ENCODE measurements around the gene SORBS2.

Gene SORBS2

GRCh38 chr4:185693548-185694215 lies 118.3 kb downstream of the SORBS2 start:
- no peak for DNase-seq (ENCODE audit: low read depth in 1 of 2, low spot score in 1 of 2)
- no peak for TF ChIP-seq JUND (IDR thresholded peaks at IDR 0.05; ENCODE audit: low read depth)
- in situ Hi-C loops (cut with HindIII; ENCODE audit: low pct_unique_long_range_greater_than_20kb, low sequenced_read_pairs): no loop called here

DNA sequence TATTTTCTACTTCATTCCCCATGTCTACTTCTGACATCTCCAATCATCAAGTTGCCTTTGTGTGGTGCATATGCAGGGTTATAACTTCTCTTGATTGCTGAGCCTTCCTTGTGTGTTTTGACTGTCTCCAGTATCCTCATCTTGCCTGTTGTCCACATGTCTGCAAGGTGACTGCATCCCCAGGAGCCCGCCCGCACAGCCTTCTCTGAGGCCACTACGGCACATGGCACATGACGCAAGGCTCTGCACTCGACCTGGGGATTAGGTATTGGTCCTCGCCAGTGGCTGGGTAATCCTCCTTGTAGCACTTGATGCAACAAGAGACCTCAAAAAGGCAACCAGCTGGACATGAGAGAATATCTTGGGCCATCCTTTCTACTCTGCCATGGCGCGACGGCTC lies 122.6 kb downstream of the SORBS2 start:
- no peak for TF ChIP-seq JUND (IDR thresholded peaks at IDR 0.05; ENCODE audit: low read depth)
- no peak for DNase-seq (ENCODE audit: low read depth in 1 of 2, low spot score in 1 of 2)
- in situ Hi-C loops (cut with HindIII; ENCODE audit: low pct_unique_long_range_greater_than_20kb, low sequenced_read_pairs): no loop called here

DNA sequence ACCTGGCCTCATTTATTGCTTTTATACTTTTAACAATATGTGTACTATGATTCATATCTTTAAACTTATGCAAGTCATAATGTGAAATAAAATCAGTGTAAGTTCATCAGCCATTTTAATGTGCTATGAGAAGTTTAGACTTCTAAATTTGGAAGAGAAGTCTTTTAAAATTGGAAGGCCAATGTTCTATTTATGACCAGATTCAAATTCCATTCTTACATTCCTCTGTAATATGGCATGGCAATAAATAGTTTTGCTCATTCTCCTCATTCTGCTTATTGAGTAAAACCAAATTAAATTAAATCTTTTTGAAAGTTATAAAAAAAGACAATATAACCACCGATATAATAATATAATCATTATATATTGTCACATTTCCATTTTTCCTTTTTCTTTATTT lies 126.2 kb downstream of the SORBS2 start:
- DNase-seq (ENCODE audit: low read depth in 1 of 2, low spot score in 1 of 2): no peak
- in situ Hi-C loops (cut with HindIII; ENCODE audit: low pct_unique_long_range_greater_than_20kb, low sequenced_read_pairs): no loop called here
- no peak for TF ChIP-seq JUND (IDR thresholded peaks at IDR 0.05; ENCODE audit: low read depth)

- in situ Hi-C loops (cut with HindIII; ENCODE audit: low pct_unique_long_range_greater_than_20kb, low sequenced_read_pairs): no loop called here
Observed at GRCh38 chr4:185683896-185684295, 128.1 kb downstream of the SORBS2 start.

GRCh38 chr4:185683222-185683621 lies 128.8 kb downstream of the SORBS2 start:
- no peak for DNase-seq (ENCODE audit: low read depth in 1 of 2, low spot score in 1 of 2)
- no peak for TF ChIP-seq JUND (IDR thresholded peaks at IDR 0.05; ENCODE audit: low read depth)
- in situ Hi-C loops (cut with HindIII; ENCODE audit: low pct_unique_long_range_greater_than_20kb, low sequenced_read_pairs): no loop called here

More at GRCh38 chr4:185683896-185684295, 128.1 kb downstream of the SORBS2 start:
- no peak for DNase-seq (ENCODE audit: low read depth in 1 of 2, low spot score in 1 of 2)
- TF ChIP-seq JUND (IDR thresholded peaks at IDR 0.05; ENCODE audit: low read depth): no peak

- TF ChIP-seq JUND (IDR thresholded peaks at IDR 0.05; ENCODE audit: low read depth): no peak
- in situ Hi-C loops (cut with HindIII; ENCODE audit: low pct_unique_long_range_greater_than_20kb, low sequenced_read_pairs): no loop called here
- no peak for DNase-seq (ENCODE audit: low read depth in 1 of 2, low spot score in 1 of 2)
Observed at GRCh38 chr4:185682236-185682635, 129.8 kb downstream of the SORBS2 start.

- TF ChIP-seq JUND (IDR thresholded peaks at IDR 0.05; ENCODE audit: low read depth): no peak
- DNase-seq (ENCODE audit: low read depth in 1 of 2, low spot score in 1 of 2): no peak
- in situ Hi-C loops (cut with HindIII; ENCODE audit: low pct_unique_long_range_greater_than_20kb, low sequenced_read_pairs): no loop called here
Observed at GRCh38 chr4:185681604-185682003, 130.4 kb downstream of the SORBS2 start.

GRCh38 chr4:185680617-185681016 lies 131.4 kb downstream of the SORBS2 start:
- DNase-seq (ENCODE audit: low read depth in 1 of 2, low spot score in 1 of 2): no peak
- in situ Hi-C loops (cut with HindIII; ENCODE audit: low pct_unique_long_range_greater_than_20kb, low sequenced_read_pairs): no loop called here
- no peak for TF ChIP-seq JUND (IDR thresholded peaks at IDR 0.05; ENCODE audit: low read depth)

- TF ChIP-seq JUND (IDR thresholded peaks at IDR 0.05; ENCODE audit: low read depth): no peak
- in situ Hi-C loops (cut with HindIII; ENCODE audit: low pct_unique_long_range_greater_than_20kb, low sequenced_read_pairs): no loop called here
- no peak for DNase-seq (ENCODE audit: low read depth in 1 of 2, low spot score in 1 of 2)
Observed at GRCh38 chr4:185679523-185679922, 132.5 kb downstream of the SORBS2 start.

- no peak for DNase-seq (ENCODE audit: low read depth in 1 of 2, low spot score in 1 of 2)
- no peak for TF ChIP-seq JUND (IDR thresholded peaks at IDR 0.05; ENCODE audit: low read depth)
- in situ Hi-C loops (cut with HindIII; ENCODE audit: low pct_unique_long_range_greater_than_20kb, low sequenced_read_pairs): no loop called here
Observed at GRCh38 chr4:185677637-185678314, 134.2 kb downstream of the SORBS2 start.

- DNase-seq (ENCODE audit: low read depth in 1 of 2, low spot score in 1 of 2): no peak
- no peak for TF ChIP-seq JUND (IDR thresholded peaks at IDR 0.05; ENCODE audit: low read depth)
- in situ Hi-C loops (cut with HindIII; ENCODE audit: low pct_unique_long_range_greater_than_20kb, low sequenced_read_pairs): no loop called here
Observed at GRCh38 chr4:185672618-185673017, 139.4 kb downstream of the SORBS2 start.

GRCh38 chr4:185672151-185672550 lies 139.8 kb downstream of the SORBS2 start:
- no peak for TF ChIP-seq JUND (IDR thresholded peaks at IDR 0.05; ENCODE audit: low read depth)
- in situ Hi-C loops (cut with HindIII; ENCODE audit: low pct_unique_long_range_greater_than_20kb, low sequenced_read_pairs): no loop called here
- no peak for DNase-seq (ENCODE audit: low read depth in 1 of 2, low spot score in 1 of 2)

GRCh38 chr4:185671496-185671895 lies 140.5 kb downstream of the SORBS2 start:
- no peak for TF ChIP-seq JUND (IDR thresholded peaks at IDR 0.05; ENCODE audit: low read depth)
- in situ Hi-C loops (cut with HindIII; ENCODE audit: low pct_unique_long_range_greater_than_20kb, low sequenced_read_pairs): no loop called here
- DNase-seq (ENCODE audit: low read depth in 1 of 2, low spot score in 1 of 2): no peak

Measured in T47D (cell line).